Omental fat pad (tissue), 4 donors: Measurements from ENCODE around the gene SRGAP1. TPM values are rescaled to one million over a fixed set of nuclear protein-coding genes. Genes with fewer than 3 reads are reported as not detected.

Source experiments
- ATAC-seq: fragments of 150-250 bp; one replicate; pipeline ENCODE4 v1.9.1; 2016; ENCODE audit warnings: mild to moderate bottlenecking, moderate library complexity; ENCODE audit not compliant: low FRiP score
- DNase-seq: peaks from one replicate; pipeline ENCODE4 v3.0.0-alpha.2; 2019; ENCODE audit warnings: low spot score
- total RNA-seq, 4 donors: library from RNA; depleted of rRNA; stranded (reverse); fragments of >200 nt; gene quantifications; one replicate each; pipeline ENCODE4 v1.1.0, GENCODE V29; 2016
- TF ChIP-seq, protein P1 (sequence below), 3 donors: fragments of 450-650 bp; IDR thresholded peaks; one replicate each; pipeline ENCODE4 v1.5.1; 2016 to 2017; ENCODE audit warnings: antibody characterized with exemption in 3 of 3, mild to moderate bottlenecking in 3 of 3, moderate library complexity in 2 of 3

Gene SRGAP1
- total RNA-seq, 4 donors from 2014 or later: 10.6 to 69.1 (median 12.9) TPM

DNA sequence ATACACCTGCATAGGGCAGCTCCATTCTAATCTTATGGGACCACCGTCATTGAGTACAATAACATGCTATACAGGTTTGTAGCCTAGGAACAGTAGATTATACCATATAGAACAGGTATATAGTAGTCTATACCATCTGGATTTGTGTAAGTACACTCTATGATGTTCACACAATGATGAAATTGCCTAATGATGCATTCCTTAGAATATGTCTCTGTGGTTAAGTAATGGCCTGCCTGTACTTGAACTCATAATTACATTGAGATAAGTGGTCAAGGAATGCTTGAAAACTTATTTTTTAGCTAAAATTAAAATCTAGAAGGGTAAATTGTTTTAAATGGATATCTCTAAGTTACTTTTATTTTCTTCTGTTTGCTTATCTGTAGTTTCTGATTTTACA, 152.7 kb downstream of the SRGAP1 start:
- TF ChIP-seq, protein P1, sequence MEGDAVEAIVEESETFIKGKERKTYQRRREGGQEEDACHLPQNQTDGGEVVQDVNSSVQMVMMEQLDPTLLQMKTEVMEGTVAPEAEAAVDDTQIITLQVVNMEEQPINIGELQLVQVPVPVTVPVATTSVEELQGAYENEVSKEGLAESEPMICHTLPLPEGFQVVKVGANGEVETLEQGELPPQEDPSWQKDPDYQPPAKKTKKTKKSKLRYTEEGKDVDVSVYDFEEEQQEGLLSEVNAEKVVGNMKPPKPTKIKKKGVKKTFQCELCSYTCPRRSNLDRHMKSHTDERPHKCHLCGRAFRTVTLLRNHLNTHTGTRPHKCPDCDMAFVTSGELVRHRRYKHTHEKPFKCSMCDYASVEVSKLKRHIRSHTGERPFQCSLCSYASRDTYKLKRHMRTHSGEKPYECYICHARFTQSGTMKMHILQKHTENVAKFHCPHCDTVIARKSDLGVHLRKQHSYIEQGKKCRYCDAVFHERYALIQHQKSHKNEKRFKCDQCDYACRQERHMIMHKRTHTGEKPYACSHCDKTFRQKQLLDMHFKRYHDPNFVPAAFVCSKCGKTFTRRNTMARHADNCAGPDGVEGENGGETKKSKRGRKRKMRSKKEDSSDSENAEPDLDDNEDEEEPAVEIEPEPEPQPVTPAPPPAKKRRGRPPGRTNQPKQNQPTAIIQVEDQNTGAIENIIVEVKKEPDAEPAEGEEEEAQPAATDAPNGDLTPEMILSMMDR (IDR thresholded peaks at IDR 0.05): no peak
- no peak for DNase-seq
- ATAC-seq: no peak

DNA sequence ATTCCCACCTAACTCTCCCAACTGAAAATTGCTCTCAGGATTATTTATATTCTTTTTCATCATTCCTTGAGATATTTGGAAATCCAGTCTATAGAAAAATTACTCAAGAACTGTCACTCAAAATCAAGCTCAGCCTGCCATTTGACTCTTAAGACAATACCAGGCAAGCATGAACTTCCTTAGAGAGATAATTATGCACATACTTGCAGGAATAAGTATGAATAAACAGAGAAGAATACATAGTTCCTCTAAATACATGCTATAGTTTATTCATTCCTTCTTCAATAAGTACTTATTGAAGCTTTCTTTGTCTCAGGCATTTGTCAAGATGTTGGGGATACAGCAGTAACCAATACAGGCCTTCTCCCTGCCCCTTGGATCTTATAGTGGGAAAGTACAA, 154.1 kb downstream of the SRGAP1 start:
- ATAC-seq: no peak
- TF ChIP-seq, protein P1 (IDR thresholded peaks at IDR 0.05): no peak
- DNase-seq: no peak

DNA sequence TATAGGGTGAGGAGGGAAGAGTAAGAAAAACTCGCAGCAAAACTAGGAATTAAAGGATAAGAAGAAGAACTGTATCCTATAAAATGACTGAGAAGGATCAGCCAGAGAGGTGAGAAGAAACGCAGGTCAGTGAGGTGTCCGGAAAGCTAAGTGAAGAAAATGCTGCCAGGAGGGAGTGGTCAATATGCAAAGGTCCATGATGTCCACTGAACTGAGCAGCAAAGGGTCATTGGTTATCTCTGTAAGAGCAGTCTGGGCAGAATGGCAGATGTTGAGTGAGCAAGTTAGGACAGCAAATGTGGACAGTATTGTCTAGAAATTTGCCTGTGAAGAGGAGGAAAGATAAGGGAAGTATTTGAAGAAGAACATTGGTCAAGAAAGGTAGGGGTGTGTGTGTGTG, 155.4 kb downstream of the SRGAP1 start:
- DNase-seq: no peak
- ATAC-seq: no peak
- TF ChIP-seq, protein P1 (IDR thresholded peaks at IDR 0.05): no peak

DNA sequence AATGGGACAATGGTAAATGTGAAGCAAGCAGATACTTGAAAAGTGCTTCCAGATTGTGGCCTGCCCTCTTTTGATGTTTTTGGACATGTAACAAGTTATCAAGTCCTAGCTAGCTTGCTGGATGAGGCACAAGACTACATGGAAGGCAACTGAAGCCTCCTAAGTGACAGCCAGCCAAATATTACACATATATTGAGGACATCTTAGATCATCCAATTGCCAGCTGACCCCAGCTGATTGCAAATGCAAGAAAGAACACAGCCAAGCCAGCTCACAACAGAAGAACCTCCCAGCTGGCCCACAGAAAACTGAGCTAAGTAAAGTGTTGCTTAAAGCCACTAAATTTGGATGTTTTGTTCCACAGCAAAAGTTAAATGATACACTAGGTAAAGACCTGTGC, 156.9 kb downstream of the SRGAP1 start:
- TF ChIP-seq, protein P1 (IDR thresholded peaks at IDR 0.05): no peak
- DNase-seq: no peak
- ATAC-seq: no peak

DNA sequence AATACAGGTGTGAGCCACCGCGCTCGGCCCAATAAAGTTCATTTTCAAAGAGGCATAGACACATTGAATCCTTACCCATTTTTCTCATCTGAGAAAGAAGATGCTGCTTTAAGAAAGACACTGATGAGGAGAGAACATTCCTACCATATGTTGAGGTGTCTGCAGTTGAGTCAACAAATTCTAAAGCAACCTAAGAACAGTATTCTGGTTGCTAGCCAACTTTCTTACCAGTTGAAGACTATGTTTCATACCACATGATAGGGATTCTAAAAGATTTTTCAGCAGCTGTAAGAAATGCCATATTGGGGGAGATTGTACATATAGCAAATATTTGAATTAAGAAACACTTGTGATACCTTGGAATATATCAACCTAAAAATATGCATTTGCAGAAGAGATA, 160.1 kb downstream of the SRGAP1 start:
- TF ChIP-seq, protein P1 (IDR thresholded peaks at IDR 0.05): no peak
- ATAC-seq (no peak), DNase-seq (no peak)

DNA sequence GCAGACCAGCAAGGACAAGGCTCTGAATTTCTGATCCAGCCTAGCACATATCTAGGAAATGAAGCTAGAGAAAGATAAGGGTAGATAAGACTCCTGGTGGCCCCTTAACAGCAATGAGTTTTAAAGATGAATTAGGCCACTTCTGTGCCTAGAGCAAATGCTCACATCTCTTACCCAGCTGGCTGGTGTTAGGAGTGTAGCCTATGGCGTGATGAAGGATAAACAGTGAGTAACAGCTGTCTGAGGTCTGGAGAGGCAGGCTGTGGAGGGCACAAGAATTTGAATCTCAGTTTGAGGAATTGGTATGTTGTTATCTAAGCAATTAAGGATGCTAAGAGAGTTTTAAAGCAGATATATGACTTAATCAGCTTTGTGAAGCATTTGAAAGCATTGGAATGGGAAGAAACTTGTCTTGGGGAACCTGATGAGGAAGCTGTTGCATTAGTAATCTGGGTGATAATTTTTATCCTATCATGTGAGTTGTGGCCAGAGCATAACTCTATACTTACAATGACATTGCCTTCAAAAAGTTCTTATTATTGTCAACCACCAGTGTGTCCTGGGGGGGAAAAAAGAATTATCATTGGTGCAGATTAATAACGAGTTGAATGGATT, 161.8 kb downstream of the SRGAP1 start:
- ATAC-seq: no peak
- no peak for DNase-seq
- TF ChIP-seq, protein P1 (IDR thresholded peaks at IDR 0.05): no peak

DNA sequence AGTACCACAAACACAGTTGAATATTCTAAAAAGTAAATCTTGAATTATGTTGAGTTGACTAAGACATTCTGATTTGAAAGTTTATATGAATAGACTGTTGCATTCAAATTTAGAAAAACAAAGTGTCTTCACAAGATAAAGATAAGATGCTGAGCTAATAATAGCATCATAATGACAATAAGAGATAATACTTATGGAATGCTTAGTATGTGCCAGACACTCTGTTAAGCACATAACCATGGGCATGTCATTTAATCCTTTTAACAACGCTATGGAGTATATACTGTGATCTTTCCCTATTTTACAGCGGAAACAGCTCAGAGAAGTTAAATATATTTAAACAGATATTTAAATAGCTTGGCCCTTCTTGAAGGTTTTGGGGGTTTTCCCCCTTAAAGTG, 163.4 kb downstream of the SRGAP1 start:
- TF ChIP-seq, protein P1 (IDR thresholded peaks at IDR 0.05): no peak
- ATAC-seq (no peak), DNase-seq (no peak)
